ENCODE results near the gene C13orf46.

GRCh38 chr13:114009590-114010400 is 35.9 kb upstream of the C13orf46 start:
- no peak for TF ChIP-seq POLR2A (IDR thresholded peaks at IDR 0.05; ENCODE audit: low read depth, low read length)
- TF ChIP-seq POLR2AphosphoS5 (IDR thresholded peaks at IDR 0.05; ENCODE audit: low read depth, low read length): no peak
- no peak for TF ChIP-seq SPI1 (IDR thresholded peaks at IDR 0.05; ENCODE audit: low read depth, low read length)
- no peak for TF ChIP-seq TAF1 (IDR thresholded peaks at IDR 0.05; ENCODE audit: low read depth, low read length)
- TF ChIP-seq PAX5 (IDR thresholded peaks at IDR 0.05; ENCODE audit: insufficient read depth, low read length, severe bottlenecking): no peak

Data from GM12891 (cell line).